Astrocyte of the spinal cord (primary cell): ENCODE results near the gene PHF20.

Experiments
- DNase-seq: peaks from one replicate; pipeline ENCODE4 v3.0.0; 2011; ENCODE audit warnings: low read depth, low spot score
- H3K4me3 ChIP-seq: 2 replicates; pipeline ENCODE4 v1.5.1; 2011; ENCODE audit warnings: low read depth, mild to moderate bottlenecking, low read length, moderate library complexity
- in situ Hi-C: cut with HindIII; loops from 2 replicates; pipeline ENCODE4 v1.10.0; 2017; ENCODE audit warnings: low sequenced_read_pairs
- TF ChIP-seq, protein P1 (sequence below): IDR thresholded peaks from 2 replicates; pipeline ENCODE4 v1.5.1; 2012; ENCODE audit warnings: low read depth, mild to moderate bottlenecking, low read length, inconsistent platforms

PHF20 gene

GRCh38 chr20:35978041-35978513, 206.3 kb downstream of the PHF20 start:
- in situ Hi-C loops, result no loop called here
- H3K4me3 ChIP-seq, result no peak overlapping the region
- no peak for DNase-seq
- TF ChIP-seq, protein P1, sequence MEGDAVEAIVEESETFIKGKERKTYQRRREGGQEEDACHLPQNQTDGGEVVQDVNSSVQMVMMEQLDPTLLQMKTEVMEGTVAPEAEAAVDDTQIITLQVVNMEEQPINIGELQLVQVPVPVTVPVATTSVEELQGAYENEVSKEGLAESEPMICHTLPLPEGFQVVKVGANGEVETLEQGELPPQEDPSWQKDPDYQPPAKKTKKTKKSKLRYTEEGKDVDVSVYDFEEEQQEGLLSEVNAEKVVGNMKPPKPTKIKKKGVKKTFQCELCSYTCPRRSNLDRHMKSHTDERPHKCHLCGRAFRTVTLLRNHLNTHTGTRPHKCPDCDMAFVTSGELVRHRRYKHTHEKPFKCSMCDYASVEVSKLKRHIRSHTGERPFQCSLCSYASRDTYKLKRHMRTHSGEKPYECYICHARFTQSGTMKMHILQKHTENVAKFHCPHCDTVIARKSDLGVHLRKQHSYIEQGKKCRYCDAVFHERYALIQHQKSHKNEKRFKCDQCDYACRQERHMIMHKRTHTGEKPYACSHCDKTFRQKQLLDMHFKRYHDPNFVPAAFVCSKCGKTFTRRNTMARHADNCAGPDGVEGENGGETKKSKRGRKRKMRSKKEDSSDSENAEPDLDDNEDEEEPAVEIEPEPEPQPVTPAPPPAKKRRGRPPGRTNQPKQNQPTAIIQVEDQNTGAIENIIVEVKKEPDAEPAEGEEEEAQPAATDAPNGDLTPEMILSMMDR, result no peak

DNA sequence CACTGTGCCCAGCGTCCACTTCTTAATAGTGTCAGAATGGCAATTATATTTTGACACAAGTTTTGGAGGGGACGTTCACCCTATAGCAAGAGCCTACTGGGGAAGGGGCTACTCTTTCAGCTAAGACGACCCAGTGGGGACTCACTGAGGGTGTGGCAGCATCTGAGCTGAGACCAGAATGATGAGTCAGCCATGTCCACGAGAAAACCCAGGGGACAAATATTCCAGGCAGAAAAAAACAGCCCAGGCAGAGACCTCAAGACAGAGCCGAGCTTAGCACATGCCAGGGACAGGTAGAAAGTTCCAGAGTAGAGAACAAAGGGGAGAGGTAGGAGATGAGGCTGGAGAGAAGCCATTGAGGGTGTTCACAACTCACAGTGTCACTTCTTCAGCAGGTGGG, 207.7 kb downstream of the PHF20 start:
- in situ Hi-C loops, result no loop called here
- DNase-seq, result no peak
- TF ChIP-seq, protein P1, result no peak

DNA sequence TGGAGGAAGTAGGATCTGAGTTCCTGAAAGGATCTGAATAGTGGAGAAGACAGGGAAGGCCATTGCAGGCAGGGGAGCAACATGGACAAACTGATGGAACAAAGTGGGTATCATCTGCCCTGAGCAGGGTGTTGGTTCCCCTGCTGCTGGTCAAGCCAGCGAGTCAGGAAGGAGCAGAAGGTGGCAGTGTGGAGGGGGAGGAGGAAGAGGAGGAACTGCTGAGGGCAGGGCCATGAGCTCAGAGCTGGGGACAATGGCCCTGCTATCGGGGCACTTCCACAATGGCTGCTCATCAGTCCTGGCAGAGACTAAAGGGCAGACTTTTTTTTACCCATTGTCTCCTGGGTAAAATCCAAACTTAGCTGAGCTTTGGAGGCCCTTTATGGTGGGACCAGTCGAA, 210.2 kb downstream of the PHF20 start:
- no peak overlapping the region for H3K4me3 ChIP-seq
- no peak for DNase-seq
- in situ Hi-C loops, result no loop called here
- TF ChIP-seq, protein P1, result no peak

More for the DNA sequence above, 207.7 kb downstream of the PHF20 start:
- H3K4me3 ChIP-seq, result no peak overlapping the region

DNA sequence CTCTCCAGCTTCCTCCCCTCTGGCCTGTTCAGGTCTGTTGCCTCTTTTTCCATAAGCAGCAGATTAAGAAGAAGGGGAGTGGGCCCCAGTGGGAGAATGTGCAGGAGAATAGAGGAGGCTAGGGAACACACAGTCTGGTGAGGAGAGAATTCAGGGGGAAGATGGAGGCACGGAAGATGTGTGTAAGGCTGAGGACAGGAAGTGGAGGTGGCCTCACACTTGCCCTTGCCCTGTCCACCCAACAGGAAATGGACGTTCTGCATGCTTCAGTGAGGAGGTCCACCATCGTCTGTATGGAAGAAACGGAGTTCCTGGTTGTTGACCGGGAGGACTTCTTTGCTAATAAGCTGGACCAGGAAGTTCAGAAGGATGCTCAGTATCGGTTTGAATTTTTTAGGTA, 212.6 kb downstream of the PHF20 start:
- TF ChIP-seq, protein P1, result no peak
- no peak for DNase-seq
- in situ Hi-C loops, result no loop called here

GRCh38 chr20:35985806-35986205, 214.0 kb downstream of the PHF20 start:
- in situ Hi-C loops, result no loop called here
- H3K4me3 ChIP-seq, result no peak overlapping the region
- DNase-seq, result no peak
- TF ChIP-seq, protein P1, result no peak

More for the DNA sequence above, 212.6 kb downstream of the PHF20 start:
- no peak overlapping the region for H3K4me3 ChIP-seq

DNA sequence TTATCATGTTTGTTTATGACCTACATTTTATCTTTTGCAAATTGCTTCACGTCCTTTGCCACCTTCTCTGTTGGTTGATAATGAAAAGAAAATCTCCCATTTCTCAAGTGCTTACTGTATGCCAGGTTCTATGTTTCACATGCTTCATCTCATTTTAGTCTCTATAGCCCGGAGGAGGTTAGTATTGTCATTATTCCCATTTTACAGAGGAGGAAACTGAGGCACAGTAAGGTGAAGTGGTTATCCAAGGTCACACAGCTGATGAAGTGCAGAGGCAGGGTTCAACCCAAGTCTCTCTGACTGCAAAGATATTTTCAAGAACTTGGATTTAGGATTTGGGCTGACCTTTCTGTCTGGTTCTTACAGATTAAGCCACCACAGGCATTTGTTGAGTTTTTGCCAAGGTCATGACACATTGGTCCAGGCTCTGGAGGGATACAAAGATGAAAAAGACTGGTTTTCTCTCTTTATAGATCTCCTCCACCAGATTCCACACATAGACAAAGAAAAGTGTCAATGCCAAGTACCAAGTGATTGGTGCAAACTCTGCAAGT, 217.2 kb downstream of the PHF20 start:
- H3K4me3 ChIP-seq, result no peak overlapping the region
- TF ChIP-seq, protein P1, result no peak
- in situ Hi-C loops, result no loop called here
- no peak for DNase-seq
